ENCODE data around the gene FAM241B. TPM values are rescaled to one million over a fixed set of nuclear protein-coding genes. Genes with fewer than 3 reads are reported as not detected.
A peak's percentile ranks its signal among the peaks of the same experiment; 100 is the strongest.

Gene FAM241B
- total and polyA plus RNA-seq, 10 of the 15 experiments (the other 5 are each of a cell fraction or from before 2014, with no cell fraction given): 0.09 to 0.99 (median 0.24) TPM

DNA sequence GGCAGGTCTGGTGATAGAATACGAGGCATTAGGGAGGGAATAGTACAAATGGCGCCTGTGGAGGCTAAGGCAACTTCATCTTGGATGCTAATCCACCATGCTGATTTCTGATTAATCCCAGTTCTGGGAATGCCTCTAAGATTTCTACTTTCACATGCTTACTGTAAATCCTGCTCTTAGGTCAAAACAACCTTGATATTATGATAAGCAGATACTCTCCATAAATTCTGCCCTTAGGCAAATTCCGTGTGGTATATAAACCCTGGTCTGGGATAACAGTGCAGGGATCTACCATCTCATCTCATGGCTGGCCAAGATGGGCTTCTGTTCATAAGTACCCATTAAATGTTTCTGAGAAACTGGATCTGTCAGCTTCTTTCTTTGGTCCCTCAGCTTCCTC is 45.4 kb upstream of the FAM241B start:
- no peak for DNase-seq (ENCODE audit: low read depth, low spot score)
- Histone ChIP-seq H3K4me1 (ENCODE audit: control insufficient read depth, insufficient read depth, low read length) (no peaks in the 10 kb centered on the region), H3K36me3 (ENCODE audit: control insufficient read depth in 2 of 2, insufficient read depth in 2 of 2, low read length in 1 of 2) (no peaks in the 10 kb centered on the region), H3K4me2 (ENCODE audit: control insufficient read depth, insufficient read depth) (no peak overlapping the region), H3K27me3 (replicated peaks in 1 of 2; ENCODE audit: control insufficient read depth in 2 of 2, insufficient read depth in 2 of 2, low read length in 1 of 2) (no peaks in the 10 kb centered on the region; a peak in 2 of 4 replicates), H2AFZ (ENCODE audit: control insufficient read depth, low read depth, low read length) (no peak overlapping the region), H3K4me3 (no peak overlapping the region), H3K9me3 (replicated peaks; ENCODE audit: control insufficient read depth, insufficient read depth, low read length) (no peaks in the 10 kb centered on the region; the same call in 2 of the 3 replicates), H3K79me2 (ENCODE audit: control insufficient read depth, insufficient read depth, low read length) (no peaks in the 10 kb centered on the region), H3K27ac (ENCODE audit: control insufficient read depth, insufficient read depth) (no peak overlapping the region), H4K20me1 (ENCODE audit: control insufficient read depth, insufficient read depth) (no peaks in the 10 kb centered on the region), H3K9ac (ENCODE audit: control insufficient read depth, insufficient read depth, low read length) (no peak overlapping the region)
- ChIA-PET SMC1A (ENCODE audit: uncharacterized antibody, unreplicated experiment) (interaction anchor here (1.4 kb wide), 1 partner anchor 29 kb away, joined by 3 read pairs; no protein-coding TSS in a partner anchor), RAD21 (ENCODE audit: unreplicated experiment) (no interaction called here), POLR2A (no interaction called here), CTCF (interaction anchor here (1.4 kb wide), 1 partner anchor 69 kb away, joined by 7 read pairs; no protein-coding TSS in a partner anchor)
- intact Hi-C loops (cut with micrococcal nuclease; ENCODE audit: unreplicated experiment) (no loop called here), in situ Hi-C loops (cut with MboI) (no loop called here)
- TF ChIP-seq ZNF274 (IDR thresholded peaks at IDR 0.05; ENCODE audit: insufficient read depth, insufficient read length): no peak
- no peak for TF ChIP-seq BMI1 (IDR thresholded peaks at IDR 0.05; ENCODE audit: borderline replicate concordance)
- no peak for TF ChIP-seq TAF1 (IDR thresholded peaks at IDR 0.05; ENCODE audit: borderline replicate concordance, low read depth, low read length)
- no peak for TF ChIP-seq NFYA (IDR thresholded peaks at IDR 0.05; ENCODE audit: borderline replicate concordance, low read depth, low read length)
- no peak for TF ChIP-seq ZNF384 (IDR thresholded peaks at IDR 0.05; ENCODE audit: borderline replicate concordance, low read depth, low read length)
- no peak for FAIRE-seq
- no peak for ATAC-seq
- 0% methylated on average over 3 of the region's 3 CpGs for WGBS (ENCODE audit: insufficient coverage, insufficient replicate concordance, low lambda C conversion rate, missing lambda C conversion rate)
- no TSS peak for BruUV-seq (replicated peaks)

DNA sequence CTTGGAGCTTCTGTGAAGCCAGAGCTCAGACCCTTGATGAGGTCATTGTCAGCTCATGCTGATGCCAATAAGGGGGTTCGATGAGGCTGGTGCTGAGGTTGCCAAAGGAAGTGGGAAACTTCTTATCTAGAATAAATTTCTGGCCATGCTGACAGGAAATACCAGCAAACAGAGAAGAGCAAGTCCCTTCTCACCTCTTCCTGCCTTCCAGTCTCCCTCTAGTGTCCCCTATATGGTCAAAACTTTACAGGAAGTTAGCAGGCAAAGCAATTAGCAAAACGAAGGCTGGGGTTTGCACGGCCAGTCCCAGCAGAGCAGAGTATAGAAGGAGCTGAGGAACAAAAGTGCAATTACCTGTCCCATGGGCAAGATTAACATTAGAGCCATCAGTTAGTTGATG is 41.7 kb upstream of the FAM241B start:
- no peaks in the 10 kb centered on the region for H4K20me1 ChIP-seq (ENCODE audit: control insufficient read depth, insufficient read depth)
- ChIA-PET SMC1A (ENCODE audit: uncharacterized antibody, unreplicated experiment) (no interaction called here), RAD21 (ENCODE audit: unreplicated experiment) (no interaction called here), POLR2A (no interaction called here), CTCF (no interaction called here)
- no peak overlapping the region for H2AFZ ChIP-seq (ENCODE audit: control insufficient read depth, low read depth, low read length)
- H3K4me2 ChIP-seq (ENCODE audit: control insufficient read depth, insufficient read depth): no peak overlapping the region
- WGBS (ENCODE audit: insufficient coverage, insufficient replicate concordance, low lambda C conversion rate, missing lambda C conversion rate): 2% methylated on average over 3 of the region's 3 CpGs
- no peaks in the 10 kb centered on the region for H3K79me2 ChIP-seq (ENCODE audit: control insufficient read depth, insufficient read depth, low read length)
- peak; percentile 29 to 50; a peak in 1 of 4 replicates for TF ChIP-seq SRF (IDR thresholded peaks at IDR 0.05; ENCODE audit: low read depth in 2 of 2, low read length in 2 of 2)
- TF ChIP-seq RELA (IDR thresholded peaks at IDR 0.05; ENCODE audit: borderline replicate concordance, partially characterized antibody): no peak
- TF ChIP-seq, protein P1, sequence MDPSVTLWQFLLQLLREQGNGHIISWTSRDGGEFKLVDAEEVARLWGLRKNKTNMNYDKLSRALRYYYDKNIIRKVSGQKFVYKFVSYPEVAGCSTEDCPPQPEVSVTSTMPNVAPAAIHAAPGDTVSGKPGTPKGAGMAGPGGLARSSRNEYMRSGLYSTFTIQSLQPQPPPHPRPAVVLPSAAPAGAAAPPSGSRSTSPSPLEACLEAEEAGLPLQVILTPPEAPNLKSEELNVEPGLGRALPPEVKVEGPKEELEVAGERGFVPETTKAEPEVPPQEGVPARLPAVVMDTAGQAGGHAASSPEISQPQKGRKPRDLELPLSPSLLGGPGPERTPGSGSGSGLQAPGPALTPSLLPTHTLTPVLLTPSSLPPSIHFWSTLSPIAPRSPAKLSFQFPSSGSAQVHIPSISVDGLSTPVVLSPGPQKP (IDR thresholded peaks at IDR 0.05; ENCODE audit: low read depth, low read length): 0 out of 2 replicates have a peak, but pooled peaks have one; percentile 59
- ATAC-seq (no peak), DNase-seq (ENCODE audit: low read depth, low spot score) (no peak), FAIRE-seq (no peak)
- no peaks in the 10 kb centered on the region for H3K4me1 ChIP-seq (ENCODE audit: control insufficient read depth, insufficient read depth, low read length)
- H3K36me3 ChIP-seq (ENCODE audit: control insufficient read depth in 2 of 2, insufficient read depth in 2 of 2, low read length in 1 of 2): no peaks in the 10 kb centered on the region
- H3K27me3 ChIP-seq (replicated peaks in 1 of 2; ENCODE audit: control insufficient read depth in 2 of 2, insufficient read depth in 2 of 2, low read length in 1 of 2): no peaks in the 10 kb centered on the region; a peak in 1 of 4 replicates
- BruUV-seq (replicated peaks): no TSS peak
- no peak overlapping the region for H3K4me3 ChIP-seq
- H3K9ac ChIP-seq (ENCODE audit: control insufficient read depth, insufficient read depth, low read length): no peak overlapping the region
- in situ Hi-C loops (cut with MboI) (no loop called here), intact Hi-C loops (cut with micrococcal nuclease; ENCODE audit: unreplicated experiment) (no loop called here)
- no peak overlapping the region for H3K27ac ChIP-seq (ENCODE audit: control insufficient read depth, insufficient read depth)
- H3K9me3 ChIP-seq (replicated peaks; ENCODE audit: control insufficient read depth, insufficient read depth, low read length): no peaks in the 10 kb centered on the region; the same call in 2 of the 3 replicates

All from GM12878 (cell line).